Mammary epithelial cell (primary cell): ENCODE results near the gene PPFIBP2.

Source experiments
- CTCF ChIP-seq, 2 donors: IDR thresholded peaks in 1 of 2; conservative IDR thresholded peaks in 1 of 2; 2 replicates each; pipeline ENCODE4 v1.5.1; 2011 to 2012; ENCODE audit warnings: inconsistent platforms in 2 of 2, low read length in 2 of 2, mild to moderate bottlenecking in 2 of 2, control low read depth in 1 of 2, low read depth in 1 of 2; ENCODE audit not compliant: insufficient read depth in 1 of 2; ENCODE audit errors: extremely low read depth in 1 of 2
- EZH2 ChIP-seq: IDR thresholded peaks from 2 replicates; pipeline ENCODE4 v1.6.1; 2012; ENCODE audit warnings: low read length, inconsistent platforms, borderline replicate concordance

GRCh38 chr11:7469351-7469865 is 44.4 kb upstream of the PPFIBP2 start:
- TF ChIP-seq CTCF (conservative IDR thresholded peaks at IDR 0.05 in 1 of 2, IDR thresholded peaks at IDR 0.05 in 1 of 2; ENCODE audit: extremely low read depth in 1 of 2, insufficient read depth in 1 of 2, low read depth in 1 of 2, low read length in 2 of 2) (no peak), EZH2 (no peak)
